Measurements from ENCODE around the gene DHX40. TPM values are rescaled to one million over a fixed set of nuclear protein-coding genes. Genes with fewer than 3 reads are reported as not detected.
A peak's percentile ranks its signal among the peaks of the same experiment; 100 is the strongest.

DHX40 gene
- total and polyA plus RNA-seq, 2 of the 13 experiments (the other 11 are each of a cell fraction or from before 2014, with no cell fraction given) = 22.2 to 37.0 TPM

DNA sequence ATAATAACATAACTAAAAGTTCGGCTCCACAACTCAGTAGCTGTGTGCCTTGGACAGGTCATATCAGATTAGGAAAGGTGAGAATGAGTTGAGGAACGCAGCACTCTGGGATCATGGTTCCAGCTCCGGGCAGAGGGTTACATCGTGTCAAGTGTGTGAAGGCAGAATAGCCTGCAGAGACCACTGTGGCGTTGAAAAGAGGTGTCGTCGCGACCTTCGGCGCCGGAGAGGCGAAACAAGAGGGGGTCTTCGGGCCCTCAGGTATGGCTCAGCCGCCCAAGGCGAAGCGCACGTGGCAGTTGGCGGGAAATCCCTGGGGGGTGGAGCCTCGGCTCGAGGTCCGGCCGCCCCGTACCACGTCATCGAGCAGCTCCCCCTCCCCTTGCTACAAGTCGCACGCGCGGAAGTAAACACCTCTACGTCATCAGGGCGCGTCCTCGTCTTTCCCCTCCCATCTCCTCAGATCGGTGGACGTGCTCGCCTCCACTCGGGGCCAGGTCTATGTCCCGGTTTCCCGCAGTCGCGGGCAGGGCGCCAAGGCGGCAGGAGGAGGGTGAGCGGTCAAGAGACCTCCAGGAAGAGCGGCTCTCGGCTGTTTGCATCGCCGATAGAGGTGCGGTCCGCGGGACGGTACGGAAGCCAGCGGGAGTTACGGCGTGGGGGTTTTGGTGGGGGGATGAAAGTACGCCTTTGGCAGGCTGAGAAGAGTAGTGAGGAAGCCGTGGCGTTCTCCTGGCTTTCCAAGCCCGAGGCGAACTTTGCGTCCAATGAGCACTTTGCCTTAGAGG, at the start of gene DHX40 (continued):
- TF ChIP-seq ZNF570 (CRISPR knock-in tag; IDR thresholded peaks at IDR 0.05; ENCODE audit: borderline replicate concordance) = no peak
- no peak for TF ChIP-seq SNRNP70 (IDR thresholded peaks at IDR 0.05; ENCODE audit: low read depth, low read length)
- TF ChIP-seq ZSCAN31 (CRISPR knock-in tag; IDR thresholded peaks at IDR 0.05; ENCODE audit: low read depth) = peak; percentile 96
- peak; percentile 47; the same call in 1 of the 2 replicates for TF ChIP-seq SIX4 (CRISPR knock-in tag; IDR thresholded peaks at IDR 0.05)
- TF ChIP-seq ZNF713 (CRISPR knock-in tag; IDR thresholded peaks at IDR 0.05) = no peak
- TF ChIP-seq FIP1L1 (IDR thresholded peaks at IDR 0.05; ENCODE audit: borderline replicate concordance, insufficient read depth, low read depth, low read length) = no peak
- TF ChIP-seq ASH2L (IDR thresholded peaks at IDR 0.05; ENCODE audit: insufficient read length, low read depth, low read length) = peak; percentile 89
- TF ChIP-seq AHDC1 (CRISPR knock-in tag; IDR thresholded peaks at IDR 0.05; ENCODE audit: borderline replicate concordance) = no peak
- TF ChIP-seq ARNTL (CRISPR knock-in tag; IDR thresholded peaks at IDR 0.05) = peak; percentile 75; the same call in 1 of the 2 replicates
- TF ChIP-seq WIZ (CRISPR knock-in tag; IDR thresholded peaks at IDR 0.05) = peak; percentile 63; the same call in 1 of the 2 replicates
- TF ChIP-seq HMGA1 (CRISPR knock-in tag; conservative IDR thresholded peaks at IDR 0.05) = no peak
- TF ChIP-seq TBP (CRISPR knock-in tag; IDR thresholded peaks at IDR 0.05) = no peak
- TF ChIP-seq ZNF124 (CRISPR knock-in tag; IDR thresholded peaks at IDR 0.05) = peak; percentile 79; the same call in 1 of the 2 replicates
- TF ChIP-seq ZNF253 (CRISPR knock-in tag; IDR thresholded peaks at IDR 0.05; ENCODE audit: borderline replicate concordance) = peak; percentile 94; the same call in 1 of the 2 replicates
- no peak for TF ChIP-seq RFX1 (IDR thresholded peaks at IDR 0.05)
- TF ChIP-seq MYNN (CRISPR knock-in tag; IDR thresholded peaks at IDR 0.05; ENCODE audit: low read depth) = peak; percentile 77; the same call in 1 of the 2 replicates
- peak; percentile 97 for TF ChIP-seq TARDBP (CRISPR knock-in tag; IDR thresholded peaks at IDR 0.05)
- TF ChIP-seq MTF1 (CRISPR knock-in tag; IDR thresholded peaks at IDR 0.05) = no peak; the same call in 1 of the 2 replicates
- TF ChIP-seq, protein P1, sequence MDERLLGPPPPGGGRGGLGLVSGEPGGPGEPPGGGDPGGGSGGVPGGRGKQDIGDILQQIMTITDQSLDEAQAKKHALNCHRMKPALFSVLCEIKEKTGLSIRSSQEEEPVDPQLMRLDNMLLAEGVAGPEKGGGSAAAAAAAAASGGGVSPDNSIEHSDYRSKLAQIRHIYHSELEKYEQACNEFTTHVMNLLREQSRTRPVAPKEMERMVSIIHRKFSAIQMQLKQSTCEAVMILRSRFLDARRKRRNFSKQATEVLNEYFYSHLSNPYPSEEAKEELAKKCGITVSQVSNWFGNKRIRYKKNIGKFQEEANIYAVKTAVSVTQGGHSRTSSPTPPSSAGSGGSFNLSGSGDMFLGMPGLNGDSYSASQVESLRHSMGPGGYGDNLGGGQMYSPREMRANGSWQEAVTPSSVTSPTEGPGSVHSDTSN (CRISPR knock-in tag; IDR thresholded peaks at IDR 0.05) = no peak
- TF ChIP-seq ZBTB21 (CRISPR knock-in tag; IDR thresholded peaks at IDR 0.05) = peak; percentile 78; the same call in 1 of the 2 replicates
- TF ChIP-seq ZNF274 (CRISPR knock-in tag; IDR thresholded peaks at IDR 0.05) = peak; percentile 52
- peak; percentile 99 for TF ChIP-seq GATAD1 (CRISPR knock-in tag; IDR thresholded peaks at IDR 0.05)
- no peak for TF ChIP-seq ZBTB1 (CRISPR knock-in tag; IDR thresholded peaks at IDR 0.05; ENCODE audit: borderline replicate concordance)

Data from HepG2 (cell line).